Measurements from ENCODE around the gene UGT8.
"Not testable (repeated sequence)": the region's sequence is repeated elsewhere in the genome, so short reads cannot be mapped to it uniquely, and the experiment has no call there.

Gene UGT8

GRCh38 chr4:114606245-114606644 lies 7.6 kb downstream of the UGT8 start:
- DNase-seq: peak; percentile 40

GRCh38 chr4:114607056-114607455 lies 8.4 kb downstream of the UGT8 start:
- DNase-seq: no peak

- no peak for DNase-seq
Observed at GRCh38 chr4:114613560-114613959, 15.0 kb downstream of the UGT8 start.

DNA sequence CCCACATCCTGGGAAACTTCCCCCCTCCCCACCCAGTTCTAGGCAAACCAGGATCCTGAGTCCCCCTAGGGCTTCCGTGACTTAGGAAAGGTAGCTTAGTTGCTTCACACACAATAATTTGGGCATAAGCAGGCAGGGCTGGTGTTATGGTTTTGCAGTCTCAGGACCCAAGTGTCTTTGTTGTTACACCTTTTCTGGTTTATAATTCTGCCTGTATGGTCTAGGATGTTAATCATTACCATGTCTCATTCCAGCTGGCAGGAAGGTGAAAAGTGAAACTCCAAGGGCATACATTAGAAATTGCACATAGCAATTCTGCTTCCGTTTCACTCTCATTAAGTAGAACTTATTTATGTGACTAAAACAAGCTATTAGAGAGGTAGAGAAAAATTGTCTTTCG lies 16.8 kb downstream of the UGT8 start:
- DNase-seq: no peak

DNA sequence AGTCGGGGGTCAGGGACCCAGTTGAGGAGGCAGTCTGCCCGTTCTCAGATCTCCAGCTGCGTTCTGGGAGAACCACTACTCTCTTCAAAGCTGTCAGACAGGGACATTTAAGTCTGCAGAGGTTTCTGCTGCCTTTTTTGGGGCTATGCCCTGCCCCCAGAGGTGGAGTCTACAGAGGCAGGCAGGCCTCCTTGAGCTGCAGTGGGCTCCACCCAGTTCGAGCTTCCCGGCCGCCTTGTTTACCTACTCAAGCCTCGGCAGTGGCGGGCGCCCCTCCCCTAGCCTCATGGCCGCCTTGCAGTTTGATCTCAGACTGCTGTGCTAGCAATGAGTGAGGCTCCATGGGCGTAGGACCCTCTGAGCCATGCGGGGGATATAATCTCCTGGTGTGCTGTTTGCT lies 17.4 kb downstream of the UGT8 start:
- DNase-seq: peak; percentile 21

GRCh38 chr4:114626196-114626595 lies 27.6 kb downstream of the UGT8 start:
- no peak for DNase-seq

DNA sequence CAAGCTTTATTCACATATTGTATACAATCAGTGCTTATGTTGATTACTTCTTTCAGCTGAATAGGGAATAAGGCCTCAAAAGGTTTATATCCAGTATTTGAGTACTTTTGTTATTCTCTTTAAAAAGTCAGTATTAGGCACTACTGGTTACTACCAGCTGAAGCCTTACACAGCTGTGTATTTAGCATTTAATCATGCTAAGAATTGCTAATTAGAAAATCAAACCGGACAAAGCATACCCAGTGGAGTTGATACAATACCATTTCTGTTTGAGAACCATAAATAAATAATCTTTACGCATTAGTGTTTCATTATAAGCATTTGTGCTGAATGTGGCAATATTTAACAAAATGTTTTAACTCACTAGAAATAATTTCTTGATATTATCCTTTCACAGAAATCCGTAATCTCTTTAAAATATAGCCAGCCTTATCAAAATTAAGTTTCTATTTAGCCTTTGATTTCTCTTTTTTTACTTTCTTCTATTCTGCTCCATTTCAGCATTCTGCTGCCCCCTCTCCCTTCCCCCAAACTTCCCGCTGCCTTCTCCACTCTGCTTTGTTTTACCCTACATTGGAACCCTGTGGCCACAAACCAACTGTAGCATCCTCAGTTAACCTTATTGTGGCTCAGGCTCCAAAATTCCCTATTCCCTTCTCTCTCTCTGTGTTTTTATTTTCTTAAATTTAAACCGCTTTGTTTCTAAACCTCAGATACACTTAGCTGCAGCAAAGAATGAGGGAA lies 37.8 kb downstream of the UGT8 start:
- DNase-seq: no peak

- peak; percentile 4 for DNase-seq
Observed at GRCh38 chr4:114642173-114642780, 43.7 kb downstream of the UGT8 start.

DNA sequence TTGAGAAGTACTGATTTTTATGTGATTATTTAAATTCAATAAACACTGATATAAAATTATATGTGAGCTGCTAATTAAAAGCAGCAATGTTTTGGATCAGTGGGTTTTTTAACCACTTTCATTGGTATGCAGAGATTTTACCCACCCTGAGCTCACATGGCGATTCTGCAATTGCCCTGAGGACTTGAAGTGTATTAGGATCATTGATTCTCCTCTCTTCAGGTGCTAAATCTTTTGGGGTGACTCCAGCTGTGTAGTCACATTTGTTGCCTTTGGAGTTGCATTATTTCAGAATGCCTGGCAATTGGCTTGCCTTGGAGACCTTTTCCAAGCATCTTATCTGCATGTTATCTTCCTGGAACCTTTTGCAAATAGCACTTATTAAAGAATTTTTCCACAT lies 51.3 kb downstream of the UGT8 start:
- no peak for DNase-seq

DNA sequence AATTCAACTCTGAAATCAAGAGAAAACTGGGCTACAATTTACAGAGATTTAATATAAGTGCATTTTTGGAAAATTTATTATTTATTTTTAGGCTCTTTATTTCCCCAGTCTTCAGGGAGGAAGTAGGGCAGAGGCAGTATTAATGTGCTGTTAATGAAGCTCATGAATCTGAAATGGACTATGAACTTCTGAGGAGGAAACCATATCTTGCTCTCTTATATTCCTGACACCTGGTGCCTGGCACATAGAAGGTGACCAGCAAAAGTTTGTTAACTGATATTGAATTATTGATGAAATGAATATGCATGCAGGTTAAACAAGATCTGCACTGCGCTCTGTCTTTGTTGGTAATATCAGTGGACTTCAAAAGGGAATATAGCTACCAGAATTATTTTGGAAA lies 55.1 kb downstream of the UGT8 start:
- DNase-seq: no peak

- no peak for DNase-seq
Observed at GRCh38 chr4:114654592-114654991, 56.0 kb downstream of the UGT8 start.

DNA sequence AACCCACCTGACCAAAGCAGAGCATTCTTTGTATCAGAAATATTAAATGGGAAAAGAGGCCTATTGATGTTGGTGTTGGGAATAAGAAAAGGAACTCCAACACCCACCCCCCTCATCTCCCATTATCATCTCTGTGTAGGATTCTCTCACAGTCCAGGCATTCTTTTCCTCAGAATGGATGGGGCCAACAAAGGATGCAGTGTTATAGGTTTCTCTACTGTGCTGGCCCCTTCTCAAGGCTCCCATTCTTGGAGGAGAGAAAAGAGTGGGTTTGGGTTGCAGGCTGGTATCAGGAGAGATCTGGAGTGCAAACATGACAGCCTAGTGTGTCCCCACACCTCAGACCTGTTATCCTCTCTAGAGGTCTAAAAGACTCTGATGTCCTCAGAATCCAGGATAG lies 59.6 kb downstream of the UGT8 start:
- DNase-seq: no peak

- DNase-seq: no peak
Observed at GRCh38 chr4:114658776-114659175, 60.2 kb downstream of the UGT8 start.

DNA sequence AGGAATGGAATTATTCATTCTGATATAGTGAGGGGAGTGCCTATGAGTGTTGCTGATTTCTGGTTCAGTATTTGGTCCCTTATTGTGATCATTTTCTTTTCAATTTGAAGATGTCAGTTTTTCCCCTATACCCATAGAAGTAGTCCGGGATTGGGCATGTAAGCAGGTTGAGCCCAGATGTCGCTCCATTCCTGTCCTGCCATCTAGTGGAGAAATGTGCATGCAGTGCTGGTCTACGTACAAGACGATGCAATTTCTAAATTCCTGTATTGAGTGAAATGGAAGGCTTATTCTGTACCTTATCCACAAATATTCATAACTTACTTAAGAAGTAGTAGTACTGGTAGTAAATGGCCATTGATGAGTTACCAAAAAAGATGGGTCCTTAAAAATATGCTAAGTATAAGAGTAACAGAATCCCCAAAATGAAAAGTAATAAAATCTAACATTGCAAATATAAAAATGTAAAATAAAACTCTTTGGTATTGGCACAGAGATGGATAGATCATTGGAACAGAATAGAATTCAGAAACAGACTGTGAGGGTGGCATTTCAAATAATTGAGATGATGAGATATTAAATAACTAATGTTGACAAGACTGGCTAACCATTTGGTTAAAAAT lies 60.9 kb downstream of the UGT8 start:
- peak; percentile 45 for DNase-seq

GRCh38 chr4:114663083-114663482 lies 64.5 kb downstream of the UGT8 start:
- no peak for DNase-seq

DNA sequence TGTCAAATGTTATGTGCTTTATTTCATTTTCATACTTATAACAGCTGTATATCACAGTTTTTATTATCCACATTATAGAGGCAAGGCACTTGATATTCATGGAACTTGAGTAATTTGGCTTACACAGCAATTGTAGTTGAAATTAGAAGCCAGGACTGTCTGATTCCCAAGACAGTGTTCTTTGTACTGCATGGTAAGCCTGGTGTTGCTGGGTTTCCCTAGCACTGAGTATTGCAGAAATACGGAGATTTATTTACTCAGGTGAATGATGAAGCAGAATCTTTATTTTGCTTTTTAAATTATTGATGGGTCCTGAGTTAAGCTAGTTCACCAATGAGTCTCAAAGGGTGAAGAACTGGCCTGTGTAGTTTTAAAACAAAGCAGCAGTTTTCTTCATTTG lies 70.0 kb downstream of the UGT8 start:
- DNase-seq: no peak

GRCh38 chr4:114670733-114671132 lies 72.1 kb downstream of the UGT8 start:
- DNase-seq: not testable (repeated sequence)

- DNase-seq: no peak
Observed at GRCh38 chr4:114673306-114673705, 74.7 kb downstream of the UGT8 start.

DNA sequence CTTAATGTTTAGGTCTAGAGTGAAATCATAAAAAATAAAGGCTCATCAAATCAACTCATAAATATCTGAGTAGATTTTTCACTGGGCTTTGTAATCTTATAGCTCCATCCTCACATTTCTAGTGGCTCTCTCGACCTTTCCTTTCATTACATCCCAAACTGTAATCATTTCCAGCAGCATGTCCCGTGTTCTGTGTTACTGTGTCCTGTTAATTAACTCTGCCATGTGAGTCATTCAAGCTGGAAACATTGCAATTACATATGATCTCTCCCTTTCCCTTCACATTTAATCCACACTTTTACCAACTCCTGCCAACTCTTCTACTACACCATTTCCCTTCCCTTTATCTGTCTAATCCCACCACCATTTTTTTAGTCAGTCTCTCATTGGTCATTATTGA lies 75.5 kb downstream of the UGT8 start:
- DNase-seq: no peak

GRCh38 chr4:114677346-114677979 lies 78.9 kb downstream of the UGT8 start:
- DNase-seq: no peak

DNA sequence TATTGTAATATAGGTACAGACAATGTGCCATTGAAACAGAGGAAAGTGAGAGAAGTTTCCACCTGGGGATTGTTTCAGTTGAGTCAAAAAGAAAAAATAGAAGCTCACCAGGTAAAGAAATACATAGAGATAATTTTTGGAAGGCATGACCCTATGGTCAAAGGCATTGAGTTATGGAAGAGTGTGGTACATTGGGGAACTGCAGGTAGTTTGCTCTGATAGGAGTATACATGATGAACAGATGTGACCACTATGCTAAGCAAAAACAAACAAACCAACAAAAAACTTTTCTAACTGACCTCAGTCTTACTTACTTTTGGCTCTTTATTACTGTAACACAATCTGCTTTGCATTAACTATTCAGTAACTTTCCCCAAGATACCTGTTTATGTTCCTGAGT lies 85.9 kb downstream of the UGT8 start:
- no peak for DNase-seq

GRCh38 chr4:114688059-114688458 lies 89.5 kb downstream of the UGT8 start:
- DNase-seq: no peak

- no peak for DNase-seq
Observed at GRCh38 chr4:114690571-114690970, 92.0 kb downstream of the UGT8 start.

- no peak for DNase-seq
Observed at GRCh38 chr4:114691865-114692264, 93.3 kb downstream of the UGT8 start.
